DOHH2 (cell line): Measurements from ENCODE around the gene CACNA2D1.

Source experiments
- CTCF ChIP-seq: fragments of 200-600 bp; sonication (generic); IDR thresholded peaks from one replicate; pipeline ENCODE4 v1.5.1; 2014; ENCODE audit warnings: antibody characterized with exemption, mild to moderate bottlenecking, low read depth, low read length; ENCODE audit not compliant: poor library complexity, severe bottlenecking
- EZH2phosphoT487 ChIP-seq: fragments of 200-600 bp; sonication (generic); IDR thresholded peaks from 2 replicates; pipeline ENCODE4 v1.6.1; 2017; ENCODE audit warnings: borderline replicate concordance, mild to moderate bottlenecking, antibody characterized with exemption, low read length, moderate library complexity, mixed read lengths

DNA sequence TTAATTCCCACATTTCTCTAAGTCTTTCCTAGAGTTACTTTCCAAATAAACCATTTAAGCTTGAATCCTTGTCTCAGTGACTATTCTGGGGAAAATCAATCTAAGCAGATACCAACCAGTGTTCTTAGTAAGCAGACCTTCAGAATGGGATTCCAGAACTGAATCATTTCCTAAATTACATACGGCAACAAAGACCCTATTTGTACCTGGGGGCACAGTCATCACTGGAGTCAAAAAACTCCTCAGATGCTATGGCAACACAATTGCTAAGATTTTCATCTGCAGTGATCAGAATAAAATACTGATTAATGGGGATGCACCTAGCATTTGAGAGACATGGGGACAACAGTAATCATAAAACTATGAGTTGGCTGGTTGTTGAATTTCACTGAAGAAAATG, 389.0 kb downstream of the CACNA2D1 start:
- TF ChIP-seq CTCF (no peak), EZH2phosphoT487 (no peak)
